GM19099 (cell line): ENCODE data around the gene GPR162.
A peak's percentile ranks its signal among the peaks of the same experiment; 100 is the strongest.

ENCODE experiments used
- POLR2A ChIP-seq: IDR thresholded peaks from 3 replicates; pipeline ENCODE4 v1.6.1; 2011; ENCODE audit warnings: low read depth; ENCODE audit not compliant: insufficient read length; ENCODE audit errors: extremely low read depth

The GPR162 gene, protein sequence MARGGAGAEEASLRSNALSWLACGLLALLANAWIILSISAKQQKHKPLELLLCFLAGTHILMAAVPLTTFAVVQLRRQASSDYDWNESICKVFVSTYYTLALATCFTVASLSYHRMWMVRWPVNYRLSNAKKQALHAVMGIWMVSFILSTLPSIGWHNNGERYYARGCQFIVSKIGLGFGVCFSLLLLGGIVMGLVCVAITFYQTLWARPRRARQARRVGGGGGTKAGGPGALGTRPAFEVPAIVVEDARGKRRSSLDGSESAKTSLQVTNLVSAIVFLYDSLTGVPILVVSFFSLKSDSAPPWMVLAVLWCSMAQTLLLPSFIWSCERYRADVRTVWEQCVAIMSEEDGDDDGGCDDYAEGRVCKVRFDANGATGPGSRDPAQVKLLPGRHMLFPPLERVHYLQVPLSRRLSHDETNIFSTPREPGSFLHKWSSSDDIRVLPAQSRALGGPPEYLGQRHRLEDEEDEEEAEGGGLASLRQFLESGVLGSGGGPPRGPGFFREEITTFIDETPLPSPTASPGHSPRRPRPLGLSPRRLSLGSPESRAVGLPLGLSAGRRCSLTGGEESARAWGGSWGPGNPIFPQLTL

DNA sequence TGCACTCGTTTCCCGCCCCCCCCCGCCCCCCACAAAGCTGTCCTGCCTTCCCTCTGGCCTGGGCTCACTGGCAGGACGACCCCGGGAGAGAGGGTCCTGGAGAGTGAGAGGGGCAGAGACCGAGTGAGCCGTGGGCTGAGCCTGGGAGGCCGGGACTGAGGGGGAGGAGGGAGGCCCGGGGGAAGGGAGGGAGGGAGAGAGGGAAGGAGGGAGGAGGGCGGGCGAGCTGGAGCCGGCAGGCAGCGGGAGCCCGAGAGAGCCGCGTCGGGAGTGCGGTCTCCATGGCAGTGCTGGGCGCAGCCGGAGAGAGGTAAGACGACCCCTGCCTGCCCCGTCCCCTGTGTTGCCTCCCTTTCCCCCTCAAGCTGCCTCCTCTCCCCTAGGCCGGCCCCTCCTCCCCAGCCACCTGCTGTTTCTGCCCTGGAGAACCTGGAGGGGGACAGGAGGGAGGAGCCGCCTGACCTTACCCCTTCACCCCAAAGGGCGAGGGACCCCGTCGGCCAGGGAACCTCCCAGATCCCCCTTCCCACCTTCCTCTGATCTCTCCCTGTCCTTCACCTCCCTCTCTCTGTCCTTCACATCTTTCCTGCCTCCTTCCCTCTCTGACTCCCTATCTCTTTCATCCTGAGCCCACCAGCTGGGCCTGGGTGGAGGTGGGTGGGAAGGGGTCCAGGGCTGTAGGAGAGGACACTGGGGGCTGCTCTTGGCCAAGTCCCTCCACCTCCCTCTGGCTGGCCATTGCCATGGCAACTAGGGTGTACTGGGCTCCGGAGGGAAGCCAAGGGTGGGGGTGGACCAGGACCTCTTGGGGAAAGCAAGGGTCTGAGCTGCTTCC, at the start of gene GPR162:
TSS of gene GPR162 (plus strand) at position 231 of the 835 bp plus-strand sequence. CDS start 2,078 bp downstream, outside the sequence.
- TF ChIP-seq POLR2A, result no peak

- peak; percentile 42 for TF ChIP-seq POLR2A
These were observed 49.3 kb upstream of the GPR162 start, which contains the start of gene LAG3 for GRCh38 chr12:6772331-6772695. Gene LAG3, plus strand, starts transcription at chr12:6772520. Its CDS starts 333 bp downstream, at chr12:6772853.

DNA sequence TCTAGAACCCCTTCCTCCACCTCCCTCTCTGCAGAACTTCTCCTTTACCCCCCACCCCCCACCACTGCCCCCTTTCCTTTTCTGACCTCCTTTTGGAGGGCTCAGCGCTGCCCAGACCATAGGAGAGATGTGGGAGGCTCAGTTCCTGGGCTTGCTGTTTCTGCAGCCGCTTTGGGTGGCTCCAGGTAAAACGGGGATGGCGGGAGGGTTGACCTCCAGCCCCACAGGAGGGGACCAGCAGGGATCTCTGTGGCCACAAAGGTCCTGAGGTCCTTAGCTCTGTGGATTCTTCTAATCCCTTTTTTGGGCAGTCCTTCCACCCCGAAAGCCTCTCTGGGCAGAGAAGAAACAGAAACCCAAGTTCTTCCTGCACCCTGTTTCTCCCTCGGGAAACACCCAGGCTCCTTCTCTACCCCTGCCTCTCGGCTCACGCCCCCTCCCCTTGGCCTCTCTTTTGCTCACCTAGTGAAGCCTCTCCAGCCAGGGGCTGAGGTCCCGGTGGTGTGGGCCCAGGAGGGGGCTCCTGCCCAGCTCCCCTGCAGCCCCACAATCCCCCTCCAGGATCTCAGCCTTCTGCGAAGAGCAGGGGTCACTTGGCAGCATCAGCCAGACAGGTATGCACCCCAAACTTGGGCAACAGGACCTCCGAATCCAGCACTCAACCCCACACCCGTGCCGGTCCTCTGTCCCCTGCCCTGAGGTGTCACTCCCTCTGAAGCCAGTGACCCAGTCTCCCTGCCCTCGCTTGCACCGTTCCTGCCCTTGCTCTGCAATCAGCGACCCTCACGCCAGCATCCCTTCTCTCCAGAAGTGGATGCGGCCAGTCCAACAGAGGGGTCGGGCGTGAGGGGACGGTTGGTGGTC, 48.7 kb upstream of the GPR162 start:
- TF ChIP-seq POLR2A, result no peak

DNA sequence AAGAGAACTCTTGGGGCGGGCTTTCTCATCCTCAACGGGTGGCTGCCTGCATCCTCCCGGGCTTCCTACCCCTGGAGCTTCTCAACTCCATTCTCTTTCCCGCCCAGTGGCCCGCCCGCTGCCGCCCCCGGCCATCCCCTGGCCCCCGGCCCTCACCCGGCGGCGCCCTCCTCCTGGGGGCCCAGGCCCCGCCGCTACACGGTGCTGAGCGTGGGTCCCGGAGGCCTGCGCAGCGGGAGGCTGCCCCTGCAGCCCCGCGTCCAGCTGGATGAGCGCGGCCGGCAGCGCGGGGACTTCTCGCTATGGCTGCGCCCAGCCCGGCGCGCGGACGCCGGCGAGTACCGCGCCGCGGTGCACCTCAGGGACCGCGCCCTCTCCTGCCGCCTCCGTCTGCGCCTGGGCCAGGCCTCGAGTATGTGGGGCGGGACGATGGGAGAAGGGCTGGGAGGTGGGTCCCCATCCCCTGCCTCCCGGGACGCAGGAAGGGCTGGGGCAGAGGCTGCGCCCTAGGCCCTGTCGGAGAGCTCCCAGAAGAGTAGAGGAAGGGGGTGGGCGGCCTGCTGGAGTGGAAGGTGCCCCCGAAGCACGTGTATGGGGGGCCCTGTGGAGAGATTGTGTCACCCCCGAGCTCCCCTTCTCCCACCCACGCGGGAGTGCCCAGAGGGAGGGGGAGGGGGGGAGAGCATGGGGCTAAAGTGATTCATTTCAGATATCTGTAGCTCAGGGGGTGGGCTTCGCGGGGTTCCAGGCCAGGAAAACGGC, 47.9 kb upstream of the GPR162 start:
- no peak for TF ChIP-seq POLR2A

- no peak for TF ChIP-seq POLR2A
These were observed 47.0 kb upstream of the GPR162 start for GRCh38 chr12:6774499-6775062.

DNA sequence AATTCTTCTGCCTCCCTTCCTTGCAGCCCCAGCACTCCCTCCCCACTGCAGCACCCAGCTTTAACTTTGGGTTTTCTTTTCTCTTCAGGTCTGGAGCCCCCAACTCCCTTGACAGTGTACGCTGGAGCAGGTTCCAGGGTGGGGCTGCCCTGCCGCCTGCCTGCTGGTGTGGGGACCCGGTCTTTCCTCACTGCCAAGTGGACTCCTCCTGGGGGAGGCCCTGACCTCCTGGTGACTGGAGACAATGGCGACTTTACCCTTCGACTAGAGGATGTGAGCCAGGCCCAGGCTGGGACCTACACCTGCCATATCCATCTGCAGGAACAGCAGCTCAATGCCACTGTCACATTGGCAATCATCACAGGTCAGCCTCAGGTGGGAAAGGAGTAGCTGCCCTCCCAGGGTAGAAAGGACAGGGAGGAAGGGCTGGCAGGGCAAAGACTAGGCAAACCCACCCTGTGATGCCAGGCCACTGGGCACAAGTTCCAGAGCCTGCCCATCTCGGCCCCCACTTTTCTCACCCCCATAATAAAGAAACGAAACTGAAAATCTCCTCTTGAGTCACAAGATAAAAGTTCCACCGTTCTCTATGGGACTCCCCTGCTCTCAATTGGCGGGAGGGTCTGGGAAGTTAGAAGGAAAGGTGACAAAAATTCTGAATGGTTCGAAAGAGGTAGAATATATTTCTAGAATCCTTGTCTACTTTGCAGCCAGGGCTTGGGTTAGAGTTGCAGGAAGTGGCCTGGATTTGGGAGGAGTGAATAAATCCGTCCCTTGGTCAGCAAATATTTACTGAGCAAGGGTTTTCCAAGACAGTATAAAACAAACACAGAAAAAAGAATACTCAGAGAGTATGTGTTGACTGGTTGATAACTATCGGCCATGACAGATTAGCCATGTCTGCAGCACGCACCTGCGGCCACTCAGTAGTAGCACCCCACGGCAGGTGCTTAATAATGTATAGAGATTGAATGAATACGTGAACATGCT, 46.1 kb upstream of the GPR162 start:
- TF ChIP-seq POLR2A, result no peak

GRCh38 chr12:6777386-6777785, 44.2 kb upstream of the GPR162 start:
- no peak for TF ChIP-seq POLR2A

- no peak for TF ChIP-seq POLR2A
These were observed 43.4 kb upstream of the GPR162 start for GRCh38 chr12:6778217-6778573.

DNA sequence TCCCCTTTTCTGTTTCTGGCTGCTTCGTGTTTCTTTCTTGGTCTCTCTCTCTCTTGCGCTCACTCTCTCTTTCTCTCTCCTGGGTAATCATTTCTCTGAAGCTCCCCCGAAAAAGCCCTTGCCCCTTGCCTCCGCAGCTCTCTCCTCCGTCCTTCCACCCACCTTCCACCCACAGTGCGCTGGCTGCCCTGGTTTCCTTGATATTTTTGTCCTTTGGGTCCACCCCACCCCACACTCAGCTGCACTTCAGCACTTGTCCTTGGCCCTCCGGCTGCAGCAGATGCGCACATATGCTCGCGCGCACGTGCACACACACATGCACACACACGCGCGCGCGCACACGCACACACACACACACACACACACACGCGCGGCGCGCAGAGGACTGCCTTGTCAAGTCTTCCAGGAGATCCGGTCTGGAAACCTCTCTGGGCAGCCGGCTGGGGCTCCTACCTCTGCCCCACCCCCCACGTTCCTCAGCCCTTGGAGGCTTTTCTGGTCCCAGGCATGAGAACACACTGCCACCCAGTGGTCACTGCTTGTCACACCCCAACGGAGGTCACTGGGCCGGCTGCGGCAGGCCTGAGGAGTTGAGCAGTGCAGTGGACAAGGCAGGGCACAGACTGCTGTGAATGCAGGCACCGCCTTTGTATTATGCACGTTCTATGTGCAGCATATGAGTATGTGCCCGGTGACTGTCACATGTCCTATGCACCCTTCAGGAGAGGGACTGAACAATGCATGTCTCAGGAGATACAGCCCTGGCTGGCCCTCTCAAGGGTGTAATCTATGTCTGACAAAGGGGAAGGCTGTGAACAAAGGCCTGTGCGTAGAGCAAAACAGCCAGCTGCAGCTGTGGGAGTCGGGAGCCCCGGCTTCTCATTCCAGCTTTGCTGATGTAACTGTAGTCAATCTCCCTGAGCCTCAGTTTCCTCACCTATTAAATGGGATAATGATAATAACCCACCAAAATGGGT, 42.8 kb upstream of the GPR162 start:
- TF ChIP-seq POLR2A, result no peak

- no peak for TF ChIP-seq POLR2A
These were observed 41.8 kb upstream of the GPR162 start for GRCh38 chr12:6779708-6780432.

GRCh38 chr12:6780573-6780972, 41.0 kb upstream of the GPR162 start:
- no peak for TF ChIP-seq POLR2A
